IMR-90 (cell line): Measurements from ENCODE around the gene NUP210. TPM values are rescaled to one million over a fixed set of nuclear protein-coding genes. Genes with fewer than 3 reads are reported as not detected.

Experiments
- ATAC-seq: fragments of 200-7000 bp; cut with Tn5 transposase; 2 replicates; pipeline ENCODE4 v1.9.1; 2020; ENCODE audit warnings: low read depth, mild to moderate bottlenecking, moderate library complexity
- BruUV-seq: library from RNA; stranded (reverse); fragments of 400-500 nt; replicated peaks from 2 replicates; lab custom pipeline; 2021; lab: Mats Ljungman, UMichigan
- CTCF ChIA-PET: fragments of 300-600 bp; formaldehyde crosslinking; extraction: SDS; loops from one replicate; lab custom pipeline; 2021; ENCODE audit warnings: antibody characterized with exemption; lab: Yijun Ruan, JAX
- POLR2A ChIA-PET: fragments of 300-600 bp; sonication (Branson Sonifier 250); formaldehyde crosslinking; loops from one replicate; lab custom pipeline; 2022; ENCODE audit warnings: antibody characterized with exemption; ENCODE audit not compliant: unreplicated experiment; lab: Charles Lee
- DNase-seq: peaks from one replicate; pipeline ENCODE4 v3.0.0; 2013
- H2AFZ ChIP-seq: replicated peaks from 2 replicates; pipeline ENCODE3; 2013; ENCODE audit warnings: low read length, mild to moderate bottlenecking; ENCODE audit not compliant: poor library complexity
- H2AK5ac ChIP-seq: 2 replicates; pipeline ENCODE4 v1.6.1; 2013; ENCODE audit warnings: low read depth, low read length, inconsistent platforms
- H2AK9ac ChIP-seq: replicated peaks from 2 replicates; pipeline ENCODE3; 2013; ENCODE audit warnings: mild to moderate bottlenecking, low read depth, low read length, moderate library complexity; ENCODE audit not compliant: poor library complexity
- H2BK120ac ChIP-seq: 2 replicates; pipeline ENCODE4 v1.6.1; 2013; ENCODE audit warnings: low read depth, low read length, inconsistent platforms
- H2BK15ac ChIP-seq: 3 replicates; pipeline ENCODE4 v1.6.1; 2013; ENCODE audit warnings: low read depth, low read length, inconsistent platforms
- H2BK20ac ChIP-seq: 2 replicates; pipeline ENCODE4 v1.6.1; 2013; ENCODE audit warnings: low read depth, mild to moderate bottlenecking, inconsistent platforms, low read length, moderate library complexity
- H2BK5ac ChIP-seq: 2 replicates; pipeline ENCODE4 v1.6.1; 2013; ENCODE audit warnings: mild to moderate bottlenecking, low read depth, low read length, inconsistent platforms; ENCODE audit not compliant: poor library complexity, severe bottlenecking
- H3K14ac ChIP-seq: replicated peaks from 2 replicates; pipeline ENCODE4 v1.6.1; 2013; ENCODE audit warnings: low read depth, low read length, inconsistent platforms
- H3K18ac ChIP-seq: 2 replicates; pipeline ENCODE4 v1.6.1; 2013; ENCODE audit warnings: low read depth, low read length, control low read depth
- H3K23ac ChIP-seq: 2 replicates; pipeline ENCODE4 v1.6.1; 2013; ENCODE audit warnings: low read depth, low read length, inconsistent platforms
- H3K27ac ChIP-seq: 2 replicates; pipeline ENCODE4 v1.5.1; 2013; ENCODE audit warnings: mild to moderate bottlenecking, control low read depth, low read length; ENCODE audit not compliant: insufficient read depth
- H3K27me3 ChIP-seq: 2 replicates; pipeline ENCODE4 v1.6.1; 2013; ENCODE audit warnings: low read length; ENCODE audit not compliant: control insufficient read depth, insufficient read depth
- H3K36me3 ChIP-seq: 2 replicates; pipeline ENCODE4 v1.6.1; 2013; ENCODE audit warnings: low read length, mixed read lengths; ENCODE audit not compliant: control insufficient read depth, insufficient read depth
- H3K4ac ChIP-seq: 2 replicates; pipeline ENCODE4 v1.6.1; 2013; ENCODE audit warnings: low read depth, low read length, inconsistent platforms
- H3K4me1 ChIP-seq: 2 replicates; pipeline ENCODE4 v1.6.1; 2013; ENCODE audit warnings: low read length, mixed read lengths; ENCODE audit not compliant: control insufficient read depth, insufficient read depth
- H3K4me2 ChIP-seq: 2 replicates; pipeline ENCODE4 v1.6.1; 2013; ENCODE audit warnings: low read depth, mild to moderate bottlenecking, control low read depth, low read length, moderate library complexity
- H3K4me3 ChIP-seq: 2 replicates; pipeline ENCODE4 v1.5.1; 2013; ENCODE audit warnings: low read depth, mild to moderate bottlenecking, control low read depth, low read length, moderate library complexity; ENCODE audit not compliant: insufficient read depth
- H3K56ac ChIP-seq: 2 replicates; pipeline ENCODE4 v1.6.1; 2013; ENCODE audit warnings: low read length, inconsistent platforms; ENCODE audit not compliant: insufficient read depth; ENCODE audit errors: extremely low read depth
- H3K79me1 ChIP-seq, 2 experiments: 2 replicates each; pipeline ENCODE4 v1.6.1; 2013; ENCODE audit warnings: low read length in 2 of 2, inconsistent platforms in 1 of 2, low read depth in 1 of 2
- H3K9ac ChIP-seq: 2 replicates; pipeline ENCODE4 v1.6.1; 2013; ENCODE audit warnings: low read depth, low read length, control low read depth
- H3K9me1 ChIP-seq: 2 replicates; pipeline ENCODE4 v1.6.1; 2013; ENCODE audit warnings: low read length, inconsistent platforms; ENCODE audit not compliant: insufficient read depth
- H3K9me3 ChIP-seq: 2 replicates; pipeline ENCODE4 v1.6.1; 2013; ENCODE audit warnings: low read length; ENCODE audit not compliant: control insufficient read depth, insufficient read depth
- H4K20me1 ChIP-seq: 2 replicates; pipeline ENCODE4 v1.6.1; 2013; ENCODE audit warnings: low read length, inconsistent platforms; ENCODE audit not compliant: insufficient read depth
- H4K5ac ChIP-seq: 2 replicates; pipeline ENCODE4 v1.6.1; 2013; ENCODE audit warnings: mild to moderate bottlenecking, low read depth, low read length, control low read depth
- H4K8ac ChIP-seq, 2 experiments: 2 replicates each; pipeline ENCODE4 v1.6.1; 2013; ENCODE audit warnings: low read depth in 2 of 2, low read length in 2 of 2, control low read depth in 1 of 2, inconsistent platforms in 1 of 2
- H4K91ac ChIP-seq: 2 replicates; pipeline ENCODE4 v1.6.1; 2013; ENCODE audit warnings: low read depth, low read length, inconsistent platforms; ENCODE audit not compliant: insufficient read depth
- CHD1 ChIP-seq: IDR thresholded peaks from 2 replicates; pipeline ENCODE4 v1.6.1; 2012; ENCODE audit warnings: low read depth, low read length, improper control_type of control experiment
- CTCF ChIP-seq: conservative IDR thresholded peaks from 2 replicates; pipeline ENCODE4 v1.5.1; 2012; ENCODE audit warnings: mild to moderate bottlenecking, low read depth, low read length, improper control_type of control experiment
- ELK1 ChIP-seq: fragments of 150-350 bp; IDR thresholded peaks from 2 replicates; pipeline ENCODE4 v1.6.1; 2016; ENCODE audit warnings: low read depth, mild to moderate bottlenecking, low read length, moderate library complexity, borderline replicate concordance
- FOS ChIP-seq: fragments of 150-350 bp; IDR thresholded peaks from 2 replicates; pipeline ENCODE4 v1.6.1; 2016; ENCODE audit warnings: low read depth, low read length
- MAZ ChIP-seq: IDR thresholded peaks from 2 replicates; pipeline ENCODE4 v1.6.1; 2012; ENCODE audit warnings: low read depth, mild to moderate bottlenecking, low read length, improper control_type of control experiment, moderate library complexity, borderline replicate concordance
- RFX5 ChIP-seq: IDR thresholded peaks from 2 replicates; pipeline ENCODE4 v1.8.0; 2012; ENCODE audit warnings: low read depth, mild to moderate bottlenecking, low read length, moderate library complexity
- SMC3 ChIP-seq: fragments of 150-350 bp; IDR thresholded peaks from 2 replicates; pipeline ENCODE4 v1.6.1; 2016; ENCODE audit warnings: low read depth, mild to moderate bottlenecking, antibody characterized with exemption, low read length, moderate library complexity
- USF2 ChIP-seq: fragments of 150-350 bp; IDR thresholded peaks from 2 replicates; pipeline ENCODE4 v1.6.1; 2017; ENCODE audit warnings: mild to moderate bottlenecking, antibody characterized with exemption, low read length, low read depth
- WGBS, 2 experiments: methylation state at CpG; one replicate each; pipeline versions ENCODE4 v1.1.5 to v1.1.7; 2013; ENCODE audit warnings: missing lambda C conversion rate in 2 of 2; ENCODE audit not compliant: insufficient read length in 1 of 2; ENCODE audit errors: extremely low coverage in 2 of 2; 5-methylcytosine and 5-hydroxymethylcytosine counted together
- dilution Hi-C: fragments of 300-500 bp; cut with HindIII; formaldehyde crosslinking; loops from one replicate; pipeline ENCODE4 v1.14.3; 2018; ENCODE audit warnings: low sequenced_read_pairs; ENCODE audit not compliant: unreplicated experiment
- in situ Hi-C: fragments of 300-500 bp; cut with MboI; formaldehyde crosslinking; loops from 3 replicates; pipeline ENCODE4 v1.14.3; 2019; ENCODE audit warnings: low sequenced_read_pairs, inconsistent platforms, mixed read lengths
- intact Hi-C: fragments of 100-400 bp; cut with micrococcal nuclease; formaldehyde crosslinking; loops from 2 replicates; pipeline ENCODE4 v1.10.0; 2022
- polyA plus RNA-seq, 3 experiments: library from polyadenylated mRNA; depleted of rRNA; stranded (reverse); fragments of >200 nt; gene quantifications; 2 replicates each; pipeline ENCODE4 v1.2.3, GENCODE V29; 2012; ENCODE audit warnings: low replicate concordance in 1 of 3
- total RNA-seq: library from RNA; depleted of rRNA; stranded (reverse); fragments of >200 nt; gene quantifications from 2 replicates; pipeline ENCODE4 v1.2.3, GENCODE V29; 2012

Gene NUP210
- total and polyA plus RNA-seq, 2 of the 4 experiments (the other 2 are of a cell fraction): under 0.01 to 0.03 TPM

GRCh38 chr3:13277196-13277813, 142.8 kb downstream of the NUP210 start:
- Histone ChIP-seq H3K4me3 (no peak overlapping the region), H2AK9ac (no peak overlapping the region), H3K36me3 (no peaks in the 10 kb centered on the region), H3K79me1 (no peaks in the 10 kb centered on the region), H3K18ac (no peak overlapping the region), H4K5ac (no peak overlapping the region), H2AK5ac (no peak overlapping the region), H4K20me1 (no peaks in the 10 kb centered on the region), H2BK5ac (no peak overlapping the region), H2BK20ac (no peak overlapping the region), H3K9me3 (no peaks in the 10 kb centered on the region), H3K9ac (no peak overlapping the region), H3K9me1 (no peaks in the 10 kb centered on the region), H3K56ac (no peak overlapping the region), H3K27ac (no peak overlapping the region), H3K4me1 (no peaks in the 10 kb centered on the region), H2BK15ac (no peak overlapping the region), H3K27me3 (peaks cover 69% of the 10 kb centered on the region), H2BK120ac (no peak overlapping the region), H4K8ac (no peak overlapping the region), H3K4me2 (no peak overlapping the region), H3K14ac (no peak overlapping the region), H3K4ac (no peak overlapping the region), H2AFZ (no peak overlapping the region), H3K23ac (no peak overlapping the region), H4K91ac (no peak overlapping the region)
- in situ Hi-C loops: no loop called here
- BruUV-seq: no TSS peak
- 0% methylated on average over 2 of the region's 16 CpGs; no CpG with 5 or more reads in 1 of the 2 experiments for WGBS, 2 experiments
- no peak for TF ChIP-seq CHD1
- no peak for TF ChIP-seq RFX5
- no peak for TF ChIP-seq ELK1
- TF ChIP-seq MAZ: no peak
- TF ChIP-seq SMC3: no peak
- no peak for TF ChIP-seq CTCF
- no peak for TF ChIP-seq FOS
- no peak for TF ChIP-seq USF2
- DNase-seq (no peak), ATAC-seq (no peak)
- intact Hi-C loops: no loop called here
- ChIA-PET CTCF (no interaction called here), POLR2A (no interaction called here)
- dilution Hi-C loops: no loop called here
